ENCODE measurements around the gene ISLR2.

Gene ISLR2

DNA sequence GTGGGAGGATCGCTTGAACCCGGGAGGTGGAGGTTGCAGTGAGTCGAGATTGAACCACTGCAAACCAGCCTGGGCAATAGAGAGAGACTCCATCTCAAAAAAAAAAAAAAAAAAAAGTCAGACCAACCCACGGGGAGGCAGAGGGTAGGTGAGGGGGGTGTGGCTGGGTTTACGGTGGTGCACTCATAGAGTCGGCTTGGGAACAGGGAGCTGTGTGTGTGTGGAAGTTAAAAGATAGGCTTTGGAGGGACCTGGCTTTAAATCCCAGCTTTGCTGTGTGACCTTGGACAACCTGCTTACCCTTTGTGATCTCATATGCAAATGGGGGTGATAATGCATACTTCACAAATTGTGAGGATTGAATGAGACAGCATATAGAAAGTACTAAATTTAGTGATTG, 10.0 kb upstream of the ISLR2 start:
- no peak overlapping the region for H3K4me3 ChIP-seq (ENCODE audit: low read depth, low read length)
- TF ChIP-seq, protein P1, sequence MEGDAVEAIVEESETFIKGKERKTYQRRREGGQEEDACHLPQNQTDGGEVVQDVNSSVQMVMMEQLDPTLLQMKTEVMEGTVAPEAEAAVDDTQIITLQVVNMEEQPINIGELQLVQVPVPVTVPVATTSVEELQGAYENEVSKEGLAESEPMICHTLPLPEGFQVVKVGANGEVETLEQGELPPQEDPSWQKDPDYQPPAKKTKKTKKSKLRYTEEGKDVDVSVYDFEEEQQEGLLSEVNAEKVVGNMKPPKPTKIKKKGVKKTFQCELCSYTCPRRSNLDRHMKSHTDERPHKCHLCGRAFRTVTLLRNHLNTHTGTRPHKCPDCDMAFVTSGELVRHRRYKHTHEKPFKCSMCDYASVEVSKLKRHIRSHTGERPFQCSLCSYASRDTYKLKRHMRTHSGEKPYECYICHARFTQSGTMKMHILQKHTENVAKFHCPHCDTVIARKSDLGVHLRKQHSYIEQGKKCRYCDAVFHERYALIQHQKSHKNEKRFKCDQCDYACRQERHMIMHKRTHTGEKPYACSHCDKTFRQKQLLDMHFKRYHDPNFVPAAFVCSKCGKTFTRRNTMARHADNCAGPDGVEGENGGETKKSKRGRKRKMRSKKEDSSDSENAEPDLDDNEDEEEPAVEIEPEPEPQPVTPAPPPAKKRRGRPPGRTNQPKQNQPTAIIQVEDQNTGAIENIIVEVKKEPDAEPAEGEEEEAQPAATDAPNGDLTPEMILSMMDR (IDR thresholded peaks at IDR 0.05; ENCODE audit: borderline replicate concordance, insufficient read depth, low read depth, low read length): no peak

DNA sequence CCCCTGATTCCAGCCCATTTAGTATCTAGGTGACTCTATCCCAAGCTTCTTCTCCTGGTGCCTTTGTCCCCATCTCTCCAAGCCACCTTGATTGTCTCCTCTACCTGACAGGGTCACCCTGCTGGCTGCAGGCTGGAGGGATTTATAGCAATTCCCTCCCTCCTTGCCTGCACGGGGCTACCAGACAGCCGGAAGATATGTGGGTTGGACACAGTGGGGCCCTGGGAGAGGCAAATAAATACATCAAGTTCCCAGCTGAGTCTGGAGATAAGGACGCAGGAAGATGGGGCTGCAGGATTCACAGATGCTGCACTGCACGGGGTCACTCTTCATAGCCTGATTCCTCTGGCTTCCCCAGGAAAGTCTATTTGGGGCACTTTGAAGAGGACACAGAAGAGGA, 9.3 kb upstream of the ISLR2 start:
- no peak overlapping the region for H3K4me3 ChIP-seq (ENCODE audit: low read depth, low read length)
- TF ChIP-seq, protein P1 (IDR thresholded peaks at IDR 0.05; ENCODE audit: borderline replicate concordance, insufficient read depth, low read depth, low read length): no peak

DNA sequence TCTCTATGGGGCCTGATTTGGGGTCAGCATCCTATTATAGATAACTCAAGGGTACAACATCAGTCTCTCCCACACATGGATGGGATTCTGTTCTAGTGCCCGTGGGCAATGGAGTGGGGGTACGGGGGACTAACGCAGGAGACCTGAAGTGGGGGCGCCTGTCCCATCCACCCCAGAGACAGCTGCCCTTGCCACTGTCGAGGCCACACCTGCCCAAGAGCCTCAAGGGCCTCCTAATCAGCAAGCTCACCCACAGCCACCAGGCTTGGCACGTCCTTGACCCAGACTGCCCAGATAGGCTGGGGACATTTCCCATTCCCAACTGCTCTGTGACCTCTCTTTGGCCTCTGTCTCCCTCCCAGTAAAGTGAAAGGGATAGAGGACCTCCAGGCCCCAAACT, 8.5 kb upstream of the ISLR2 start:
- TF ChIP-seq, protein P1 (IDR thresholded peaks at IDR 0.05; ENCODE audit: borderline replicate concordance, insufficient read depth, low read depth, low read length): no peak
- no peak overlapping the region for H3K4me3 ChIP-seq (ENCODE audit: low read depth, low read length)

DNA sequence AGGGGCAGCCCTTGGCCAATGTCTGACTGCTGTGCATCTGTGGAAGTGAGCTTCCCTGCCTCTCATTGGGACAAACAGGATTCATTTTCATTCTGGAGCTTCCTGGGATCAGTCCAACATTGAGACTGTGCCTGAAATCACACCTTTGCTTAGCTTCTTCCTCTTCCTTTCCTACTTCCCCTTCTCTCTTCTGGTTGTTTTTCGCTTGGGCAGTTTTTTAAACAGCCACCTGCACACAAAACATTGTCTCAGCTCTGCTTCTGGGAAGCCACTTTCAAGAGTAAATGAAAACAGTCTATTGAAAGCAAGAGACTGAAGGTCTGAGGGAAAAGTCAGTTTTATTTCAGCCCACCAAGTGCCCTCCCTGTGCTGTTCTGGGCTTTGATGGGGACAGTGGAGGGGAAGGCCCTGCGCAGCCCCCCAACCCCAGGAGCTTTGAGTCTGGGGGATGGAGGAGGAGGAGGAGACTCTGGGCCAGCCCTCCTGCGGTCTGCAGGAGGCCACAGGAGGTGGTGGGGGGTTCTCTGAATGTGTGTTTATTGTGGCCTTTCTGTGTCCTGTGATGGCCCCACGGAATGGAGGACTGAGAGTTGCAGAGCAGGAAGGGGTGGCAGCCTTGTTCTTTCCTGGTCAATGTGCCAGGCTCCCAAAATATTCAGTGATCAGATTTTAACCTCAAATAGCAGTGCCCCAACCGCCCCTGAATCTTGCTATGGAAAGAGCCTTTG, 7.8 kb upstream of the ISLR2 start:
- no peak overlapping the region for H3K4me3 ChIP-seq (ENCODE audit: low read depth, low read length)
- TF ChIP-seq, protein P1 (IDR thresholded peaks at IDR 0.05; ENCODE audit: borderline replicate concordance, insufficient read depth, low read depth, low read length): no peak

DNA sequence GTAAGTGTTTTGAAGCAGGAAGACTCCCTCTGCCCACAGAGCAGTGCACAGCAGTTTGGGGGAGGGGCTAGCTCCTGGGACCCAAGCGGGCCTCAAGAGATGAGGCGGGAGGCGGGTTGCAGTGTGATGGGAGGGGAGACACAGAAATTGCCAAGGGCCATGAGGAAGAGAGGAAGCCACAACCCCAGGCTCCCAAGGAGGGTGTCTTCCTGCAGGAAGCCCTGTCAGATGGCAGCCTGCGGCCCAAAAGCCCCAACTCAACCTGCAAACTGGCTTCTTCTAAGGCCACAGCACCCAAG, 7.3 kb upstream of the ISLR2 start:
- H3K4me3 ChIP-seq (ENCODE audit: low read depth, low read length): no peak overlapping the region
- TF ChIP-seq, protein P1 (IDR thresholded peaks at IDR 0.05; ENCODE audit: borderline replicate concordance, insufficient read depth, low read depth, low read length): no peak

DNA sequence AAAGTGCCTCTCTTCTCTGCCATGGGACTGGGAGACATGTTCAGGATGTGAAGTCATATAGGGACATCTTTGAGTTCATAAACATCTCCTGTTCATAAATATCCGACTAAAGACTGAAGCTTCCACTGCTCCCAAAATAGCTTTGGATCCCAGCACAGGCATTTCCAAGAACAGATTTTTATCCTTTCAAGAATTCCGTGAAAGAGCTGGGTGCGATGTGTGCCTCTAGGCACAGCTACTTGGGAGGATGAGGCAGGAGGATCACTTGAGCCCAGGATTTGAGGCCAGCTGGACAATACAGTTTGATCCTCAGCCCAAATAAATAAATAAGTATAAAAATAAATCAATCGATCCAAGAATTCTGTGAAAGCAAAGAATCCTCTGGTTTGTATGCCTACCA, 6.7 kb upstream of the ISLR2 start:
- TF ChIP-seq, protein P1 (IDR thresholded peaks at IDR 0.05; ENCODE audit: borderline replicate concordance, insufficient read depth, low read depth, low read length): no peak
- no peak overlapping the region for H3K4me3 ChIP-seq (ENCODE audit: low read depth, low read length)

DNA sequence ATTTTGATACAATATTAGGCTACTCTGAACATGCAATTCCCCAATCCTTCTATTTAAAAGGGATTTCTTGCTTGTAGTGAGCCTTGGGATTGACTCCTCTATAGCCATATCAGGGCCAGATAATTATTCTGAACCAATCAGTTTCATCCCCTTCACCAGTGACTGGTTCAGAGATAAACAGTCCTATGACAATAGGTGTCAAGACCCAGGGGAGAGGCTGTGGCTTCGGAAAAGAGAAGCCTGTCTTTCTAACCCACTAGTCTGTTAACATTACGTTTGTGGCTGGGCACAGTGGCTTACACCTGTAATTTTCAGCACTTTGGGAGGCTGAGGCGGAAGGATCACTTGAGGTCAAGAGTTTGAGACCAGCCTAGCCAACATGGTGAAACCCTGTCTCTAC, 6.2 kb upstream of the ISLR2 start:
- no peak overlapping the region for H3K4me3 ChIP-seq (ENCODE audit: low read depth, low read length)
- TF ChIP-seq, protein P1 (IDR thresholded peaks at IDR 0.05; ENCODE audit: borderline replicate concordance, insufficient read depth, low read depth, low read length): no peak
